Bronchial epithelial cell (primary cell): ENCODE measurements around the gene PAPLN. TPM values are rescaled to one million over a fixed set of nuclear protein-coding genes. Genes with fewer than 3 reads are reported as not detected.
A peak's percentile ranks its signal among the peaks of the same experiment; 100 is the strongest.

ENCODE experiments used
- DNase-seq: peaks from one replicate; pipeline ENCODE4 v3.0.0-alpha.2; 2010; ENCODE audit warnings: low read depth
- FAIRE-seq: peaks from 2 replicates; lab custom pipeline; 2011; peaks lifted over from hg19 to GRCh38; lab: Jason Lieb, UNC
- H3K27me3 ChIP-seq: 2 replicates; pipeline ENCODE4 v1.5.1; 2011; ENCODE audit warnings: low read length; ENCODE audit not compliant: control insufficient read depth, insufficient read depth
- H3K36me3 ChIP-seq: 2 replicates; pipeline ENCODE4 v1.5.1; 2011; ENCODE audit warnings: low read length; ENCODE audit not compliant: control insufficient read depth, insufficient read depth
- H3K4me3 ChIP-seq: 2 replicates; pipeline ENCODE4 v1.5.1; 2011; ENCODE audit warnings: mild to moderate bottlenecking, low read depth, low read length, control low read depth
- CTCF ChIP-seq: IDR thresholded peaks from 2 replicates; pipeline ENCODE4 v1.5.1; 2011; ENCODE audit warnings: mild to moderate bottlenecking, moderate library complexity, low read length, control low read depth, inconsistent platforms; ENCODE audit not compliant: insufficient read depth, severe bottlenecking
- total RNA-seq: library from RNA; depleted of rRNA; stranded (reverse); fragments of >200 nt; gene quantifications from 2 replicates; pipeline ENCODE4 v1.2.1, GENCODE V29; 2014

PAPLN gene
- total RNA-seq, 1 donor from 2014 or later: 3.4 TPM

GRCh38 chr14:73235531-73236155 lies 1.7 kb upstream of the PAPLN start:
- H3K4me3 ChIP-seq: no peak overlapping the region
- H3K27me3 ChIP-seq: peaks cover 14% of the 10 kb centered on the region
- no peak for FAIRE-seq
- DNase-seq: no peak
- TF ChIP-seq CTCF: no peak
- H3K36me3 ChIP-seq: no peaks in the 10 kb centered on the region

- Histone ChIP-seq H3K36me3 (no peaks in the 10 kb centered on the region), H3K4me3 (no peak overlapping the region), H3K27me3 (peaks cover 14% of the 10 kb centered on the region)
- FAIRE-seq: no peak
- no peak for DNase-seq
- no peak for TF ChIP-seq CTCF
These were observed 1.1 kb upstream of the PAPLN start for GRCh38 chr14:73236157-73236556.

- FAIRE-seq: no peak
- Histone ChIP-seq H3K36me3 (no peaks in the 10 kb centered on the region), H3K27me3 (peaks cover 14% of the 10 kb centered on the region), H3K4me3 (no peak overlapping the region)
- DNase-seq: no peak
- TF ChIP-seq CTCF: no peak
These were observed 521 bp upstream of the PAPLN start for GRCh38 chr14:73236752-73237218.

DNA sequence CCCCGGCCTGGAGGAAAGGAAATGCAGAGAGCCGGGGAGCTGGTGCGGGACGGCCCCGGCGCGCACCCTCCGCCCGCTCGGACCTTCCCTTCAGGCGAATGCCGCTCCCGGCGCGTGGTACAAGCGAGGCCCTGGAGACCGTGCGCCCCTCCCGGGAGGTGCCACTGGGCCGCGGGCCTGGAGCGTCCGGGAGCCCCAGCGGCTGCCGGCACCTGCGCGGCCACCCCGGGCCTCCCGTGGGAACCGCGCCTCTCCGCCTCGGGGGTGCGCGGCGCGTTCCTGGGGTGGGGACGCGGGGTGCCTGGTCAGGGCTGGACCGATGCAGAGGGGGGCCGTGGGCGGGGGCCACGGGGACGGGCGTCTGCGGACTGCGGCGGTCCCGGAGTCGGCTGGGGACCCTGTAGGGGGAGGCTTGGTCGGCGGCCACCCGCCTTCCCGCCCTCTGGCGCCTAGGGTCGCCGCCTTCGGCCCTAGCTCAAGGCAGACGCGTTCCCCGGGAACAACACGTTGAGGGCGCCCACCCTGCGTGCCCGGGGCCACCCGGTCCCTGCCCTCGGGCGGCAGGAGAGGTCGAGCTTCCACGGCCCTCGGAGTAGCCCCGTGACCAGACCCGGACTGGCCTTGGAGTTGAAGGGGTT lies 599 bp downstream of the PAPLN start:
- no peak for TF ChIP-seq CTCF
- H3K27me3 ChIP-seq: peaks cover 12% of the 10 kb centered on the region
- peak overlapping the region; percentile 35 for H3K4me3 ChIP-seq
- no peaks in the 10 kb centered on the region for H3K36me3 ChIP-seq
- DNase-seq (no peak), FAIRE-seq (no peak)

- no peak for TF ChIP-seq CTCF
- DNase-seq (peak; percentile 80), FAIRE-seq (no peak)
- peak overlapping the region; percentile 35 for H3K4me3 ChIP-seq
- no peaks in the 10 kb centered on the region for H3K36me3 ChIP-seq
- peaks cover 12% of the 10 kb centered on the region for H3K27me3 ChIP-seq
These were observed 1.1 kb downstream of the PAPLN start for GRCh38 chr14:73238424-73238852.
